Thoracic aorta (tissue), 2 donors: ENCODE results near the gene PCDHGC5. TPM values are rescaled to one million over a fixed set of nuclear protein-coding genes. Genes with fewer than 3 reads are reported as not detected.

Source experiments
- ATAC-seq: fragments of 150-250 bp; one replicate; pipeline ENCODE4 v1.8.0; 2017; ENCODE audit warnings: low read depth; ENCODE audit not compliant: insufficient number of reproducible peaks, low FRiP score
- DNase-seq: peaks from one replicate; pipeline ENCODE4 v3.0.0-alpha.2; 2020; ENCODE audit warnings: low spot score
- H3K27ac ChIP-seq, 2 donors: fragments of 200-600 bp; sonication (generic); 1 replicate in 1 of 2; 2 replicates in 1 of 2; pipeline ENCODE4 v1.5.1; 2016; ENCODE audit warnings: mild to moderate bottlenecking in 2 of 2, moderate library complexity in 2 of 2
- H3K27me3 ChIP-seq: fragments of 200-600 bp; sonication (generic); replicated peaks from 2 replicates; pipeline ENCODE4 v1.6.0; 2016; ENCODE audit warnings: mild to moderate bottlenecking; ENCODE audit not compliant: insufficient read depth
- H3K36me3 ChIP-seq: fragments of 200-600 bp; sonication (generic); one replicate; pipeline ENCODE4 v1.5.1; 2016
- H3K4me1 ChIP-seq, 2 donors: fragments of 200-600 bp; sonication (generic); 1 replicate in 1 of 2; 2 replicates in 1 of 2; pipeline versions ENCODE4 v1.5.1 to v1.6.0; 2016; ENCODE audit warnings: low read depth in 2 of 2, mild to moderate bottlenecking in 1 of 2; ENCODE audit not compliant: control insufficient read depth in 1 of 2
- H3K4me3 ChIP-seq: fragments of 200-600 bp; sonication (generic); 2 replicates; pipeline ENCODE4 v1.5.1; 2016; ENCODE audit warnings: mild to moderate bottlenecking
- H3K9me3 ChIP-seq: fragments of 200-600 bp; sonication (generic); 2 replicates; pipeline ENCODE4 v1.5.1; 2016
- CTCF ChIP-seq: fragments of 200-600 bp; sonication (generic); IDR thresholded peaks from one replicate; pipeline ENCODE4 v1.5.1; 2019; ENCODE audit warnings: antibody characterized with exemption
- total RNA-seq, 2 donors: library from RNA; depleted of rRNA; stranded (reverse); fragments of >200 nt; gene quantifications; one replicate each; pipeline versions ENCODE4 v1.1.0 to v1.2.3, GENCODE V29; 2016

PCDHGC5 gene
- total RNA-seq, 2 donors from 2014 or later = 5.7 to 6.9 TPM

GRCh38 chr5:141486091-141486490, 2.8 kb upstream of the PCDHGC5 start:
- H3K9me3 ChIP-seq = no peaks in the 10 kb centered on the region
- H3K36me3 ChIP-seq = no peaks in the 10 kb centered on the region
- DNase-seq = no peak
- H3K27ac ChIP-seq = no peak overlapping the region
- H3K27me3 ChIP-seq = no peaks in the 10 kb centered on the region
- TF ChIP-seq CTCF = no peak
- ATAC-seq = no peak
- peaks cover 26 to 70% of the 10 kb centered on the region in 2 donors for H3K4me1 ChIP-seq
- no peak overlapping the region for H3K4me3 ChIP-seq

GRCh38 chr5:141487131-141487530, 1.8 kb upstream of the PCDHGC5 start:
- Histone ChIP-seq H3K36me3 (no peaks in the 10 kb centered on the region), H3K4me3 (no peak overlapping the region), H3K9me3 (no peaks in the 10 kb centered on the region), H3K27ac (no peak overlapping the region), H3K27me3 (no peaks in the 10 kb centered on the region), H3K4me1 (peaks cover 24 to 60% of the 10 kb centered on the region in 2 donors)
- TF ChIP-seq CTCF = no peak
- DNase-seq (no peak), ATAC-seq (no peak)

- Histone ChIP-seq H3K4me3 (no peak overlapping the region), H3K36me3 (no peaks in the 10 kb centered on the region), H3K27me3 (no peaks in the 10 kb centered on the region), H3K9me3 (no peaks in the 10 kb centered on the region), H3K4me1 (peaks cover 20 to 57% of the 10 kb centered on the region in 2 donors), H3K27ac (peak overlapping the region in 1 of 2 donors; percentile 54)
- no peak for ATAC-seq
- TF ChIP-seq CTCF = no peak
- no peak for DNase-seq
Observed at GRCh38 chr5:141489841-141490240, 960 bp downstream of the PCDHGC5 start.

- Histone ChIP-seq H3K4me3 (no peak overlapping the region), H3K4me1 (peaks cover 16 to 57% of the 10 kb centered on the region in 2 donors), H3K9me3 (no peaks in the 10 kb centered on the region), H3K27me3 (no peaks in the 10 kb centered on the region), H3K36me3 (no peaks in the 10 kb centered on the region), H3K27ac (no peak overlapping the region)
- no peak for DNase-seq
- ATAC-seq = no peak
- no peak for TF ChIP-seq CTCF
Observed at GRCh38 chr5:141490271-141490670, 1.4 kb downstream of the PCDHGC5 start.

- peaks cover 16 to 53% of the 10 kb centered on the region in 2 donors for H3K4me1 ChIP-seq
- ATAC-seq (no peak), DNase-seq (no peak)
- no peak for TF ChIP-seq CTCF
- no peak overlapping the region for H3K27ac ChIP-seq
- H3K9me3 ChIP-seq = no peaks in the 10 kb centered on the region
- peaks cover 3% of the 10 kb centered on the region for H3K36me3 ChIP-seq
- H3K27me3 ChIP-seq = no peaks in the 10 kb centered on the region
- no peak overlapping the region for H3K4me3 ChIP-seq
Observed at GRCh38 chr5:141490771-141491170, 1.9 kb downstream of the PCDHGC5 start.
